Measurements from ENCODE around the gene CHAF1B. TPM values are rescaled to one million over a fixed set of nuclear protein-coding genes. Genes with fewer than 3 reads are reported as not detected.

CHAF1B gene
- total RNA-seq, 1 experiment from 2014 or later = 7.7 TPM

- Mint-ChIP-seq H3K4me1 (ENCODE audit: insufficient read depth, unreplicated experiment) (peaks cover 4% of the 10 kb centered on the region), H3K27me3 (ENCODE audit: insufficient read depth, unreplicated experiment) (no peaks in the 10 kb centered on the region), H3K4me3 (ENCODE audit: unreplicated experiment) (no peak overlapping the region), H3K36me3 (ENCODE audit: insufficient read depth, unreplicated experiment) (no peaks in the 10 kb centered on the region), H3K9me3 (ENCODE audit: unreplicated experiment) (no peaks in the 10 kb centered on the region), H3K27ac (ENCODE audit: low read depth, unreplicated experiment) (no peak overlapping the region)
- no peak for DNase-seq (ENCODE audit: unreplicated experiment)
- POLR2A ChIA-PET = no interaction called here
- CTCF ChIA-PET = no interaction called here
- no TSS peak for BruUV-seq (replicated peaks)
- intact Hi-C loops (cut with micrococcal nuclease) = no loop called here
- no peak for TF ChIP-seq CTCF (IDR thresholded peaks at IDR 0.05; ENCODE audit: unreplicated experiment)
These were observed 73.9 kb downstream of the CHAF1B start for GRCh38 chr21:36459098-36459497.

- Mint-ChIP-seq H3K4me3 (ENCODE audit: unreplicated experiment) (no peak overlapping the region), H3K9me3 (ENCODE audit: unreplicated experiment) (no peaks in the 10 kb centered on the region), H3K4me1 (ENCODE audit: insufficient read depth, unreplicated experiment) (no peaks in the 10 kb centered on the region), H3K36me3 (ENCODE audit: insufficient read depth, unreplicated experiment) (no peaks in the 10 kb centered on the region), H3K27me3 (ENCODE audit: insufficient read depth, unreplicated experiment) (no peaks in the 10 kb centered on the region), H3K27ac (ENCODE audit: low read depth, unreplicated experiment) (no peak overlapping the region)
- intact Hi-C loops (cut with micrococcal nuclease) = no loop called here
- ChIA-PET CTCF (no interaction called here), POLR2A (no interaction called here)
- no TSS peak for BruUV-seq (replicated peaks)
- no peak for DNase-seq (ENCODE audit: unreplicated experiment)
- no peak for TF ChIP-seq CTCF (IDR thresholded peaks at IDR 0.05; ENCODE audit: unreplicated experiment)
These were observed 75.7 kb downstream of the CHAF1B start for GRCh38 chr21:36460866-36461265.

GRCh38 chr21:36461277-36461917 is 76.2 kb downstream of the CHAF1B start:
- no TSS peak for BruUV-seq (replicated peaks)
- H3K9me3 Mint-ChIP-seq (ENCODE audit: unreplicated experiment) = no peaks in the 10 kb centered on the region
- no peak overlapping the region for H3K27ac Mint-ChIP-seq (ENCODE audit: low read depth, unreplicated experiment)
- ChIA-PET CTCF (interaction anchor here (0.6 kb wide), 1 partner anchor 471 kb away, joined by 3 read pairs; no protein-coding TSS in a partner anchor), POLR2A (no interaction called here)
- no peaks in the 10 kb centered on the region for H3K36me3 Mint-ChIP-seq (ENCODE audit: insufficient read depth, unreplicated experiment)
- intact Hi-C loops (cut with micrococcal nuclease) = no loop called here
- no peak for DNase-seq (ENCODE audit: unreplicated experiment)
- no peaks in the 10 kb centered on the region for H3K27me3 Mint-ChIP-seq (ENCODE audit: insufficient read depth, unreplicated experiment)
- no peaks in the 10 kb centered on the region for H3K4me1 Mint-ChIP-seq (ENCODE audit: insufficient read depth, unreplicated experiment)
- TF ChIP-seq CTCF (IDR thresholded peaks at IDR 0.05; ENCODE audit: unreplicated experiment) = no peak
- no peak overlapping the region for H3K4me3 Mint-ChIP-seq (ENCODE audit: unreplicated experiment)

GRCh38 chr21:36461918-36462486 is 76.8 kb downstream of the CHAF1B start:
- DNase-seq (ENCODE audit: unreplicated experiment) = no peak
- TF ChIP-seq CTCF (IDR thresholded peaks at IDR 0.05; ENCODE audit: unreplicated experiment) = no peak
- H3K4me1 Mint-ChIP-seq (ENCODE audit: insufficient read depth, unreplicated experiment) = no peaks in the 10 kb centered on the region
- ChIA-PET CTCF (interaction anchor here (0.6 kb wide), 1 partner anchor 470 kb away, joined by 3 read pairs; no protein-coding TSS in a partner anchor), POLR2A (no interaction called here)
- no peaks in the 10 kb centered on the region for H3K9me3 Mint-ChIP-seq (ENCODE audit: unreplicated experiment)
- intact Hi-C loops (cut with micrococcal nuclease) = no loop called here
- BruUV-seq (replicated peaks) = no TSS peak
- H3K4me3 Mint-ChIP-seq (ENCODE audit: unreplicated experiment) = no peak overlapping the region
- H3K27ac Mint-ChIP-seq (ENCODE audit: low read depth, unreplicated experiment) = no peak overlapping the region
- no peaks in the 10 kb centered on the region for H3K27me3 Mint-ChIP-seq (ENCODE audit: insufficient read depth, unreplicated experiment)
- no peaks in the 10 kb centered on the region for H3K36me3 Mint-ChIP-seq (ENCODE audit: insufficient read depth, unreplicated experiment)
